H1 (cell line): Measurements from ENCODE around the gene CA9.

Experiments
- CBX5 ChIP-seq: fragments of 300-800, 300-1000 bp; sonication (generic); IDR thresholded peaks from 2 replicates; pipeline ENCODE4 v1.7.1; 2016; ENCODE audit warnings: antibody characterized with exemption, low read length, low read depth
- CEBPB ChIP-seq: IDR thresholded peaks from 2 replicates; pipeline ENCODE4 v1.6.1; 2012; ENCODE audit warnings: low read depth, low read length
- CTCF ChIP-seq, 3 experiments: IDR thresholded peaks; 1 replicate in 2 of 3; 2 replicates in 1 of 3; pipeline versions ENCODE4 v1.5.1 to v1.6.1; 2011; ENCODE audit warnings: low read length in 3 of 3, mild to moderate bottlenecking in 3 of 3, inconsistent platforms in 2 of 3, low read depth in 1 of 3, moderate library complexity in 1 of 3; ENCODE audit not compliant: insufficient read depth in 1 of 3; ENCODE audit errors: control extremely low read depth in 1 of 3
- EGR1 ChIP-seq: IDR thresholded peaks from 2 replicates; pipeline ENCODE4 v1.6.1; 2011; ENCODE audit warnings: low read depth, low read length, borderline replicate concordance
- EZH2 ChIP-seq: fragments of 200-600 bp; sonication (generic); IDR thresholded peaks from 2 replicates; pipeline ENCODE4 v1.7.1; 2012; ENCODE audit warnings: low read depth, mild to moderate bottlenecking, moderate library complexity, low read length, inconsistent platforms; ENCODE audit not compliant: severe bottlenecking
- JUND ChIP-seq: IDR thresholded peaks from 2 replicates; pipeline ENCODE4 v1.6.1; 2011; ENCODE audit warnings: mild to moderate bottlenecking, improper control_type of control experiment, low read length
- MAFK ChIP-seq: IDR thresholded peaks from 2 replicates; pipeline ENCODE4 v1.6.1; 2012; ENCODE audit warnings: low read depth, mild to moderate bottlenecking, improper control_type of control experiment, low read length
- NANOG ChIP-seq: IDR thresholded peaks from 2 replicates; pipeline ENCODE4 v1.6.1; 2011; ENCODE audit warnings: low read length, low read depth, mild to moderate bottlenecking, inconsistent platforms; ENCODE audit not compliant: insufficient read depth, poor library complexity, severe bottlenecking
- POLR2AphosphoS5 ChIP-seq: IDR thresholded peaks from 2 replicates; pipeline ENCODE4 v1.6.1; 2011; ENCODE audit warnings: low read depth, low read length
- RFX5 ChIP-seq: IDR thresholded peaks from 2 replicates; pipeline ENCODE4 v1.6.1; 2011; ENCODE audit warnings: low read depth, low read length, improper control_type of control experiment, borderline replicate concordance
- RXRA ChIP-seq: IDR thresholded peaks from 2 replicates; pipeline ENCODE4 v1.6.1; 2011; ENCODE audit warnings: low read depth, mild to moderate bottlenecking, low read length, moderate library complexity; ENCODE audit not compliant: insufficient read depth
- TAF1 ChIP-seq: IDR thresholded peaks from 2 replicates; pipeline ENCODE4 v1.6.1; 2011; ENCODE audit warnings: mild to moderate bottlenecking, low read depth, low read length
- USF2 ChIP-seq: IDR thresholded peaks from 2 replicates; pipeline ENCODE4 v1.6.1; 2011; ENCODE audit warnings: low read length, improper control_type of control experiment
- TF ChIP-seq, protein P1 (sequence below): IDR thresholded peaks from 2 replicates; pipeline ENCODE4 v1.6.1; 2011; ENCODE audit warnings: low read depth, mild to moderate bottlenecking, low read length; ENCODE audit not compliant: insufficient read depth

GRCh38 chr9:35698231-35698630 is 24.5 kb downstream of the CA9 start:
- TF ChIP-seq MAFK = no peak
- TF ChIP-seq NANOG = no peak
- no peak for TF ChIP-seq JUND
- TF ChIP-seq POLR2AphosphoS5 = no peak
- no peak for TF ChIP-seq EZH2
- TF ChIP-seq CTCF (IDR thresholded peaks at IDR 0.05; ENCODE audit: control extremely low read depth in 1 of 3, insufficient read depth in 1 of 3, low read depth in 1 of 3, low read length in 3 of 3) = no peak
- TF ChIP-seq CEBPB = no peak
- TF ChIP-seq CBX5 = no peak
- TF ChIP-seq USF2 = no peak
- TF ChIP-seq TAF1 = no peak
- no peak for TF ChIP-seq EGR1
- TF ChIP-seq, protein P1, sequence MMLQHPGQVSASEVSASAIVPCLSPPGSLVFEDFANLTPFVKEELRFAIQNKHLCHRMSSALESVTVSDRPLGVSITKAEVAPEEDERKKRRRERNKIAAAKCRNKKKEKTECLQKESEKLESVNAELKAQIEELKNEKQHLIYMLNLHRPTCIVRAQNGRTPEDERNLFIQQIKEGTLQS = no peak
- TF ChIP-seq RFX5 = no peak
- no peak for TF ChIP-seq RXRA
